ENCODE results near the gene ZNF611. TPM values are rescaled to one million over a fixed set of nuclear protein-coding genes. Genes with fewer than 3 reads are reported as not detected.
"Not testable (repeated sequence)": the region's sequence is repeated elsewhere in the genome, so short reads cannot be mapped to it uniquely, and the experiment has no call there.

ZNF611 gene
- polyA plus RNA-seq, 4 donors = 2.2 to 16.0 (median 3.9) TPM

DNA sequence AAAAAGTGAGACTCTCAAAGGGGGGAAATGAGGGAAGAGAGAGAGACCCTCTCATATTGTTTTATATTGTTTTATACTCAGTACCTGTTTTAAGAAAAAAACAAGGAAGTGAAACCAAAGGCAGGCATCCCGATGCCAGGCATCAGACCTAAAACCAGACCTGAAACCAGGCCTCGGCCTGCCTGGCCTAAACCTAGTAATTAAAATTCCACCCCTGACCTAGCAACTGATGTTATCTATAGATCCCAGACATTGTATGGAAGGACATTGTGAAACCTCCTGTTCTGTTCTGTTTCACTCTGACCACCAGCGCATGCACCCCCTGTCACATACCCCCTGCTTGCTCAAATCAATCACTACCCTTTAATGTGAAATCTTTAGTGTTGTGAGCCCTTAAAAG, 40.6 kb downstream of the ZNF611 start:
- 74 to 91% (median 89%) methylated on average over 3 of the region's 3 CpGs for WGBS, 3 donors
- not testable (repeated sequence) for H3K27ac ChIP-seq (ENCODE audit: low read depth in 1 of 3, low read length in 2 of 3); FAIRE-seq; H3K4me1 ChIP-seq (ENCODE audit: control insufficient read depth in 3 of 3, insufficient read depth in 2 of 3, low read depth in 1 of 3, low read length in 2 of 3); H3K4me3 ChIP-seq (ENCODE audit: low read depth in 1 of 3, low read length in 3 of 3); H3K36me3 ChIP-seq (ENCODE audit: control insufficient read depth in 3 of 3, insufficient read depth in 2 of 3, low read depth in 1 of 3, low read length in 3 of 3); H3K27me3 ChIP-seq (ENCODE audit: control insufficient read depth in 3 of 3, insufficient read depth in 3 of 3, low read length in 3 of 3); DNase-seq
- peaks cover 0 to 11% of the 10 kb centered on the region in 2 donors for H3K9me3 ChIP-seq (ENCODE audit: control insufficient read depth in 2 of 2, insufficient read depth in 1 of 2, low read depth in 1 of 2, low read length in 1 of 2)

DNA sequence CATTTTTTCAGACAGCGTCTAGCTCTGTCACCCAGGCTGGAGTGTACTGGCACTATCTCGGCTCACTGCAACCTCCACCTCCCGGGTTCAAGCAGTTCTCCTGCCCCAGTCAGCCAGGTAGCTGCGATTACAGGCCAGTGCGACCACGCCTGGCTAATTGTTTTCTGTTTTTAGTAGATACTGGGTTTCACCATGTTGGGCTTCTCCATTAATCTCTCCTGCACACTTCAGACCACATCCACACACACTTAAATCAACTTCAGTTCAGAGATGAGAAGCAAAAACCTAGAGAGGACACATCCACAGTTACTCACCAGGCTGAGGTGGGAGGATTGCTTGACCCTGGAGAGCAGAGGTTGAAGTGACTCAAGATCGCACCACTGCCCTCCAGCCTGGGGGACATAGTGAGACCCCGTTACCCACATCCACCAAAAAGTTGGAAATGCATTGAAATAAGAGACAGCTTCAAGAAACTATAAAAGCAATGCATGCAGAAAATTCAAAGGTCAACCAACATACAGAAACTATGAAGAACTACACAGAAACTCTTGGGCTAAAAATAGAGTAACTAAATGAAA, 42.3 kb downstream of the ZNF611 start:
- FAIRE-seq (no peak), DNase-seq (no peak)
- Histone ChIP-seq H3K4me3 (ENCODE audit: low read depth in 1 of 3, low read length in 3 of 3) (no peak overlapping the region), H3K4me1 (ENCODE audit: control insufficient read depth in 3 of 3, insufficient read depth in 2 of 3, low read depth in 1 of 3, low read length in 2 of 3) (peaks cover 0 to 9% (median 0%) of the 10 kb centered on the region in 3 donors), H3K27me3 (ENCODE audit: control insufficient read depth in 3 of 3, insufficient read depth in 3 of 3, low read length in 3 of 3) (no peaks in the 10 kb centered on the region), H3K9me3 (ENCODE audit: control insufficient read depth in 2 of 2, insufficient read depth in 1 of 2, low read depth in 1 of 2, low read length in 1 of 2) (peaks cover 0 to 11% of the 10 kb centered on the region in 2 donors), H3K36me3 (ENCODE audit: control insufficient read depth in 3 of 3, insufficient read depth in 2 of 3, low read depth in 1 of 3, low read length in 3 of 3) (no peaks in the 10 kb centered on the region), H3K27ac (ENCODE audit: low read depth in 1 of 3, low read length in 2 of 3) (no peak overlapping the region)
- WGBS, 3 donors = 82 to 90% (median 82%) methylated on average over 8 of the region's 8 CpGs

DNA sequence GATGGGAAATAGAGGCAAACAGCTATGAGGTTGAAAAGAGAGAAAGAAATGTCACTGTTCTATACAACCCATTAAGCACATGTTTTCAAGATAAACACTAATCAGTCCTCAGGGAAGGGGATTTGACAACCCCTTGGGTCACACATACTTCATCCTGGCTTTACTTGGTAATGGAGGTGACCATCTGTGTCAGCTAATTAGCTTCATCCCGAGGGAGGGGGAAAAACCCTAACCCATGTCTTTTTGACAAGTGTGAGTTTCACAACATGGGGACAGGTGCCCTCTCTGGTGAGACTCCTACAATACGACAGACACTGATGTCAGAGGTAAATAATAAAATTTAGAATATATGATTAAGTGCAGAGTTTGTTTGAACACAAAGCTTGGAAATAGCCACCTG, 43.1 kb downstream of the ZNF611 start:
- no peaks in the 10 kb centered on the region for H3K27me3 ChIP-seq (ENCODE audit: control insufficient read depth in 3 of 3, insufficient read depth in 3 of 3, low read length in 3 of 3)
- H3K4me1 ChIP-seq (ENCODE audit: control insufficient read depth in 3 of 3, insufficient read depth in 2 of 3, low read depth in 1 of 3, low read length in 2 of 3) = peaks cover 0 to 9% (median 0%) of the 10 kb centered on the region in 3 donors
- no peak for DNase-seq
- no peak overlapping the region for H3K27ac ChIP-seq (ENCODE audit: low read depth in 1 of 3, low read length in 2 of 3)
- peaks cover 0 to 3% (median 0%) of the 10 kb centered on the region in 3 donors for H3K36me3 ChIP-seq (ENCODE audit: control insufficient read depth in 3 of 3, insufficient read depth in 2 of 3, low read depth in 1 of 3, low read length in 3 of 3)
- no peak overlapping the region for H3K4me3 ChIP-seq (ENCODE audit: low read depth in 1 of 3, low read length in 3 of 3)
- peaks cover 0 to 11% of the 10 kb centered on the region in 2 donors for H3K9me3 ChIP-seq (ENCODE audit: control insufficient read depth in 2 of 2, insufficient read depth in 1 of 2, low read depth in 1 of 2, low read length in 1 of 2)
- no peak for FAIRE-seq
- 62 to 69% (median 62%) methylated on average over 2 of the region's 2 CpGs for WGBS, 3 donors

DNA sequence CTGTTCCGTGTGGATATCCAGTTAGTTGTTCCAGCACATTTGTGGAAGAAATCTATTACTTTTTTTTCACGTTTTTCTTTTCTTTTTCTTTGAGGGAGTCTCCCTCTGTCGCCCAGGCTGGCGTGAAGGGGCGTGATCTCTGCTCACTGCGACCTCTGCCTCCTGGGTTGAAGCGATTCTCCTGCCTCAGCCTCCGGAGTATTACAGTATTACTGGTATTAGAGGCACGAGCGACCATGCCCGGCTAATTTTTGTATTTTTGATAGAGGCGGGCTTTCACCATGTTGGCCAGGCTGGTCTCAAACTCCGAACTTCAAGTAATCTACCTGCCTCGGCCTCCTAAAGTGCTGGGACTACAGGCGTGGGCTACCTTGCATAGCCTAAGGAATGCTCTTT, 43.6 kb downstream of the ZNF611 start:
- Histone ChIP-seq H3K36me3 (ENCODE audit: control insufficient read depth in 3 of 3, insufficient read depth in 2 of 3, low read depth in 1 of 3, low read length in 3 of 3) (peaks cover 0 to 4% (median 0%) of the 10 kb centered on the region in 3 donors), H3K4me3 (ENCODE audit: low read depth in 1 of 3, low read length in 3 of 3) (peak overlapping the region in 1 of 3 donors; percentile 64), H3K27me3 (ENCODE audit: control insufficient read depth in 3 of 3, insufficient read depth in 3 of 3, low read length in 3 of 3) (no peaks in the 10 kb centered on the region), H3K4me1 (ENCODE audit: control insufficient read depth in 3 of 3, insufficient read depth in 2 of 3, low read depth in 1 of 3, low read length in 2 of 3) (peaks cover 0 to 9% (median 0%) of the 10 kb centered on the region in 3 donors), H3K9me3 (ENCODE audit: control insufficient read depth in 2 of 2, insufficient read depth in 1 of 2, low read depth in 1 of 2, low read length in 1 of 2) (peaks cover 0 to 11% of the 10 kb centered on the region in 2 donors), H3K27ac (ENCODE audit: low read depth in 1 of 3, low read length in 2 of 3) (peak overlapping the region in 2 of 3 donors; percentile 74 to 77)
- 51 to 82% (median 76%) methylated on average over 15 of the region's 15 CpGs for WGBS, 3 donors
- no peak for FAIRE-seq
- no peak for DNase-seq

DNA sequence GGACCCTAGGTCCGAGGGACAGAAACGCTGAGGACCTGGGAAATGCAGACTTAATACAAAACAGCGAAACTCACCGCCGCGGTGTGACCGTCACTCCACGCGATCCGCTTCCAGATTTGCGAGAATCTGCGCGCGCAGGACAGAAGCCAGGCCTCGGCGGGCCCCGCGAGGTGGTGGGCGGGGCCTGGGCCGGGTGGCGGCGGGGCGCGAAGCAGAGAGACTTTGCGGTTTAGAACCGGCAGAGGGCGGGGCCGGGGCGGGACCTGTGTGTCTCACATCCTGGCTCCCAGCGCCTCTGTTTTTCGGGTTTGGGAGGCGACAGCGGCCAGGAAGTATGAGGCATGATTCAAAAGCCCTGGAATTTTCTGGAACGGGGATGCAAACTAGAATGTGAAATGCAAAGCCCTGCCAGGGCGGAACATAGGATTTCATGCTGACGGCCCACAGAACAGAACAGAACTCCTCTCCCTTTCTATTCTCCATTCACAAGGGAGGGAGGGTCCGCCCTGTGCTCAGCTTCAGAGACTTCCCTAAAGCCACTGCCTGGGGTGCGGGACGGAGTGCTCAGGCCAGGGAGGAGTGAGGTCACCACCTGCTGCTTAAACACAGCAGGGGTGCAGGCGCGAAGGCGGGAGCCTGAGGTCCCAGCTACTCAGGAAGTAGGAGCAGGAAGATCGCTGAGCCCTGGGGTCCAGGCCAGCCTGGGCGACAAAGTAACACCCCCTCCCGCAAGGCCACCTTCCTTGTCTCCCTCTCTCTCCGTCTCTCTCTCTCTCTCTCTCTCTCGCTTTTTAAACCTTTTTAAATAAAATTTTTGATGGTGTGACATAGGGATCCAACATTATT, 44.3 kb downstream of the ZNF611 start:
- 1 to 10% (median 9%) methylated on average over 44 to 47 of the region's 47 CpGs for WGBS, 3 donors
- no peak for FAIRE-seq
- H3K4me3 ChIP-seq (ENCODE audit: low read depth in 1 of 3, low read length in 3 of 3) = peak overlapping the region; percentile 48 to 70 (median 64)
- peaks cover 0 to 9% (median 0%) of the 10 kb centered on the region in 3 donors for H3K4me1 ChIP-seq (ENCODE audit: control insufficient read depth in 3 of 3, insufficient read depth in 2 of 3, low read depth in 1 of 3, low read length in 2 of 3)
- peaks cover 0 to 4% (median 0%) of the 10 kb centered on the region in 3 donors for H3K36me3 ChIP-seq (ENCODE audit: control insufficient read depth in 3 of 3, insufficient read depth in 2 of 3, low read depth in 1 of 3, low read length in 3 of 3)
- H3K27ac ChIP-seq (ENCODE audit: low read depth in 1 of 3, low read length in 2 of 3) = peak overlapping the region; percentile 32 to 82 (median 75)
- peak; percentile 76 to 94 for DNase-seq
- peaks cover 0 to 11% of the 10 kb centered on the region in 2 donors for H3K9me3 ChIP-seq (ENCODE audit: control insufficient read depth in 2 of 2, insufficient read depth in 1 of 2, low read depth in 1 of 2, low read length in 1 of 2)
- no peaks in the 10 kb centered on the region for H3K27me3 ChIP-seq (ENCODE audit: control insufficient read depth in 3 of 3, insufficient read depth in 3 of 3, low read length in 3 of 3)

DNA sequence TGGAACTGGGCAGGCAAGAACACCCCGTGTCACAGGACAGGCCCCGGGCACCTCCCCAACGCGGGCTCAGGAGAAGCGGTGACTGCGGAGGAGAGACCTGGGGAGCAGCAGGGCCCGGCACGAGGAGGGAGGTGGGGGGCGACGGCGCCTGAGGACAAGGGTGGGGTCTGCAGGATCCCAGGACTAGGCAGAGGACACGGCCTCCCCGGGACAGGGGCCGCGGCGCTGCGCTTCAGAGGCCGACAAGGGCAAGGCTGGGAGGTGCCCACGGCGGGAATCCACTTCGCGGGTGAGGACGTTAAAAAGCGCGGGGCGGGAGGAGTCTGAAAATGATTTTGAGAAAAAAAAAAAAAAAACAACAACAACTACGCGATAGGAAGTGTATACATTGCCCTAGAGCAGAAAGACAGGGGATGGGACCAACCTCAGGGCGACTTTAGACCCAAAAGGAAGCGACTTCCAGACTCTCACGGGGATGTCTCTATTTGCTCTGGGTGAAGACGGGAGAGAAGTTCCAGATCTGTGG, 44.9 kb downstream of the ZNF611 start:
- Histone ChIP-seq H3K4me1 (ENCODE audit: control insufficient read depth in 3 of 3, insufficient read depth in 2 of 3, low read depth in 1 of 3, low read length in 2 of 3) (peaks cover 0 to 9% (median 0%) of the 10 kb centered on the region in 3 donors), H3K27me3 (ENCODE audit: control insufficient read depth in 3 of 3, insufficient read depth in 3 of 3, low read length in 3 of 3) (no peaks in the 10 kb centered on the region), H3K9me3 (ENCODE audit: control insufficient read depth in 2 of 2, insufficient read depth in 1 of 2, low read depth in 1 of 2, low read length in 1 of 2) (peaks cover 0 to 7% of the 10 kb centered on the region in 2 donors), H3K4me3 (ENCODE audit: low read depth in 1 of 3, low read length in 3 of 3) (peak overlapping the region; percentile 48 to 70 (median 64)), H3K36me3 (ENCODE audit: control insufficient read depth in 3 of 3, insufficient read depth in 2 of 3, low read depth in 1 of 3, low read length in 3 of 3) (peaks cover 0 to 6% (median 0%) of the 10 kb centered on the region in 3 donors), H3K27ac (ENCODE audit: low read depth in 1 of 3, low read length in 2 of 3) (peak overlapping the region; percentile 32 to 82 (median 75))
- FAIRE-seq (no peak), DNase-seq (peak in 1 of 2 donors; percentile 69)
- 0 to 2% (median 1%) methylated on average over 32 of the region's 32 CpGs for WGBS, 3 donors

DNA sequence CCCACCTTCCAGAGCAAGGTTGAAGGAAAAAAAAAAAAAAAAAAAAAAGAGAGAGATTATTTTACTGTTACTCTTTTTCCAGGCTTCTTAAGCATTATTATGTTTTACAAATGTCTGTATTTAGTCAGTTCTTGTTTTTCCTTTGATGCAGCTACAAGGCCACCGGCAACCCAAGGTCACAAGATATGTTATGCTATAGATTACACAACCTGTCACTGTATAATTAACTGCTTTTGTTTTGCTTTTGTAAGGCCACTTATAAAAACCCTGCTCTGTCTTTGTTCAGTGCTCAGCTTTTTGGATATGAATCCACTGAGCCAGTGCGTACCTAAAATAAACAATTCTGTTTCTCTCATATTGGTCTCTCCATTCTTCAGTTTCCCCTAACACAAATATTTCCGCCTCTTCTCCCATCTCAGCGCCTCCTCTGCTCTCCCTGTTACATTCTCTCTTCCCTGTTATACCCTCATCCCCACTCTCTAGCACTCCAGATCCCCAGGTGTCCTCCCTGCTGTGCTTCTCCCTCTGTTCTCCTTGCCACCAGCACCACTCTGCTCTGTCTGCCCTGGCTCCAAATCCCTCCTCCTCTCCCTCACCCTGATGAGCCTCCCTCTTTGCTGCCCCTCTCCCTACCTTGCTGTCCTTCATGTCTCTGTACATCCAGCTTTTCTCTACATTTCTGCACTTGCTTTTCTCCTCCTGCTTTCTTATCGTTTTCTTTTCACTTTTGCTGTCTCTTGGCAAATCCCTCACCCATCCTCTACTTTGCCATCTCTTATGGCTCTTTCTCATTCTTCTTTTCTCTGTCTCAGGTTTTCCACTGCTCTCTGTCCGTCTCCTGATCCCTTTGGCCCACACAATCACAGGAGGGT, 45.7 kb downstream of the ZNF611 start:
- not testable (repeated sequence) for FAIRE-seq
- peak overlapping the region in 2 of 3 donors; percentile 75 to 82 for H3K27ac ChIP-seq (ENCODE audit: low read depth in 1 of 3, low read length in 2 of 3)

DNA sequence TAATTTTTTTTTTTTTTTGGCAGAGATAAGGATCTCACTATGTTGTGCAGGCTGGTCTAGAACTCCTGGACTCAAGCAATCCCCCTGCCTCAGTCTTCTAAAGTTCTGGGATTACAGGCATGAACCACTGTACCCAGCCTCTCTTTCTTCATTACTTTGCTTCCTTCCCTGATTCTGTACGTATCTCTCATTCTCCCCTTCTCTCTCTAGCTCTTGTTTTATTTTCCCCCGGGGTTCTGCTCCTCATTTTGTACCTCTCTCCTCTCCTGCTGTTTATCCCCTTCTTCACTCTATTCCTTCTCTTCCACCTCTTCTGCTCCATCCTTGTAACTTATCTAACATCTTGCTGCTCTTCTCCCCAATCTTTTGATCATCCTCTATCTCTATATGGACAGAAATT, 46.5 kb downstream of the ZNF611 start:
- no peak overlapping the region for H3K4me3 ChIP-seq (ENCODE audit: low read depth in 1 of 3, low read length in 3 of 3)
- 94 to 100% (median 100%) methylated on average over 2 of the region's 2 CpGs for WGBS, 3 donors
- FAIRE-seq (no peak), DNase-seq (no peak)
- H3K36me3 ChIP-seq (ENCODE audit: control insufficient read depth in 3 of 3, insufficient read depth in 2 of 3, low read depth in 1 of 3, low read length in 3 of 3) = peaks cover 0 to 6% (median 0%) of the 10 kb centered on the region in 3 donors
- H3K4me1 ChIP-seq (ENCODE audit: control insufficient read depth in 3 of 3, insufficient read depth in 2 of 3, low read depth in 1 of 3, low read length in 2 of 3) = peaks cover 0 to 9% (median 0%) of the 10 kb centered on the region in 3 donors
- no peaks in the 10 kb centered on the region for H3K27me3 ChIP-seq (ENCODE audit: control insufficient read depth in 3 of 3, insufficient read depth in 3 of 3, low read length in 3 of 3)
- H3K27ac ChIP-seq (ENCODE audit: low read depth in 1 of 3, low read length in 2 of 3) = no peak overlapping the region
- H3K9me3 ChIP-seq (ENCODE audit: control insufficient read depth in 2 of 2, insufficient read depth in 1 of 2, low read depth in 1 of 2, low read length in 1 of 2) = no peaks in the 10 kb centered on the region

More for the DNA sequence above, 45.7 kb downstream of the ZNF611 start:
- DNase-seq = peak in 1 of 2 donors; percentile 54
- not testable (repeated sequence) for H3K9me3 ChIP-seq (ENCODE audit: control insufficient read depth in 2 of 2, insufficient read depth in 1 of 2, low read depth in 1 of 2, low read length in 1 of 2); H3K4me1 ChIP-seq (ENCODE audit: control insufficient read depth in 3 of 3, insufficient read depth in 2 of 3, low read depth in 1 of 3, low read length in 2 of 3); H3K36me3 ChIP-seq (ENCODE audit: control insufficient read depth in 3 of 3, insufficient read depth in 2 of 3, low read depth in 1 of 3, low read length in 3 of 3); H3K27me3 ChIP-seq (ENCODE audit: control insufficient read depth in 3 of 3, insufficient read depth in 3 of 3, low read length in 3 of 3)
- 28 to 42% (median 42%) methylated on average over 6 of the region's 6 CpGs for WGBS, 3 donors
- peak overlapping the region; percentile 48 to 70 (median 64) for H3K4me3 ChIP-seq (ENCODE audit: low read depth in 1 of 3, low read length in 3 of 3)

All from small intestine (tissue), 7 donors.